Esophagus mucosa (tissue), 1 donor: ENCODE results near the gene SIRT1. TPM values are rescaled to one million over a fixed set of nuclear protein-coding genes. Genes with fewer than 3 reads are reported as not detected.
"Not testable (repeated sequence)": the region's sequence is repeated elsewhere in the genome, so short reads cannot be mapped to it uniquely, and the experiment has no call there.

Experiments
- ATAC-seq: fragments of 200-7000 bp; cut with Tn5 transposase; one replicate; pipeline ENCODE4 v1.9.1; 2020
- total RNA-seq: library from RNA; stranded (reverse); gene quantifications from one replicate; pipeline ENCODE4 v1.2.4, GENCODE V29; 2023
- donor health status: DM: yes; HTN: yes; CAD: no.

Gene SIRT1
- total RNA-seq, 1 donor from 2014 or later = 10.2 TPM

DNA sequence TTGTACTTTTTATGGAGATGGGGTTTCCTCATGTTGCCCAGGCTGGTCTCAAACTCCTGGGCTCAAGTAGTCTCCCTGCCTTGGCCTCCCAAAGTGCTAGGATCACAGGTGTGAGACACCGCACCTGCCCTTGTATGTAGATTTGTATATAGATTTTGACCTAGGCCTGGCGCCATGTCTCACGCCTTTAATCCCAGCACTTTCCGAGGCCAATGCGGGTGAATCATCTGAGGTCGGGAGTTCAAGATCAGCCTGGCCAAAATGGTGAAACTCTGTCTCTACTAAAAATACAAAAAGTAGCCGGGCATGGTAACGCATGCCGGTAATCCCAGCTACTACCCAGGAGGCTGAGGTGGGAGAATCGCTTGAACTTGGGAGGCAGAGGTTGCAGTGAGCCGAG lies 7.0 kb upstream of the SIRT1 start:
- ATAC-seq = not testable (repeated sequence)

DNA sequence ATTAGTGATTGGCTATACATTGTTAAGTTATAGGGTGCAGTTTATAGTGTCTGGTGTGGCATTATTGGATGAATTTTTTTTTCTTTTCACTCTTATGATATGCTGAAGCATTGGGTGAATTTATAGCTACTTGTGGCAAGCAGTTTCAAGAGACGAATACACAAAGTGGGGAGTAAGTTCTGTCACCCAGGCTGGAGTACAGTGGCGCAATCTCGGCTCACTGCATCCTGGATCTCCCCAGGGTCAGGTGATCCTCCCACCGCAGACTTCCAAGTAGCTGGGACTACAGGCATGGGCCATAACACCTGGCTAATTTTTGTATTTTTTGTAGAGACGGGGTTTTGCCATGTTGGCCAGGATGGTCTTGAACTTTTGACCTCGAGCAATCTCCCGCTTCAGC lies 6.3 kb upstream of the SIRT1 start:
- ATAC-seq = no peak

DNA sequence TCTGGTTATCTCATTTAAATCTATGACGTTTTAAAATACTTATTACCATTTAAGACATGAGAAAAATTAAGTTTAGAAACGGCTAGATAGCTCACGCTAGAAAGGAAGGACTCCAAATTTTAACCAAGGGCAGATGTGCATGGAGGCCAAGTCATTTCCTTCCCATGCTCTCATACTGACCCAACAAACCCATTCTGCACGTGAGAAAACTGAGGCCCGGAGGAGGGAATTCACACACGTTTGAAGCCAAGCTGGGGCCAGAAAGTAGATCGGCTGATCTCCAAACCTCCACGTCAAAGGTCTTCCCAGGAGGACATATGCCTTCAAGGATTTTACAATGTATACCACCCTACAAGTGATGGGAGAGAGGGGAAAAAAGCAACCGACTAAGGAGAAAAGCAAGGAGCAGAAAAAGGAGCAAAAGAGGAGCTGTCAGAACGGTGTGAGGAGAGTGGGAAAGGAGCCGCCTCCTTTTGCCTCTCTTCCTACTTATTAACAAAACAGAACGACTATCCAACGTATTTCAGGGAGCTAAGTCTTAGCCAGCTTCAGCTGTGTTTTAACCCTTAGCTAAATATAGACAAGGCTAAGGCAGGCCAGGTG lies 645 bp upstream of the SIRT1 start:
- ATAC-seq = peak; percentile 48

DNA sequence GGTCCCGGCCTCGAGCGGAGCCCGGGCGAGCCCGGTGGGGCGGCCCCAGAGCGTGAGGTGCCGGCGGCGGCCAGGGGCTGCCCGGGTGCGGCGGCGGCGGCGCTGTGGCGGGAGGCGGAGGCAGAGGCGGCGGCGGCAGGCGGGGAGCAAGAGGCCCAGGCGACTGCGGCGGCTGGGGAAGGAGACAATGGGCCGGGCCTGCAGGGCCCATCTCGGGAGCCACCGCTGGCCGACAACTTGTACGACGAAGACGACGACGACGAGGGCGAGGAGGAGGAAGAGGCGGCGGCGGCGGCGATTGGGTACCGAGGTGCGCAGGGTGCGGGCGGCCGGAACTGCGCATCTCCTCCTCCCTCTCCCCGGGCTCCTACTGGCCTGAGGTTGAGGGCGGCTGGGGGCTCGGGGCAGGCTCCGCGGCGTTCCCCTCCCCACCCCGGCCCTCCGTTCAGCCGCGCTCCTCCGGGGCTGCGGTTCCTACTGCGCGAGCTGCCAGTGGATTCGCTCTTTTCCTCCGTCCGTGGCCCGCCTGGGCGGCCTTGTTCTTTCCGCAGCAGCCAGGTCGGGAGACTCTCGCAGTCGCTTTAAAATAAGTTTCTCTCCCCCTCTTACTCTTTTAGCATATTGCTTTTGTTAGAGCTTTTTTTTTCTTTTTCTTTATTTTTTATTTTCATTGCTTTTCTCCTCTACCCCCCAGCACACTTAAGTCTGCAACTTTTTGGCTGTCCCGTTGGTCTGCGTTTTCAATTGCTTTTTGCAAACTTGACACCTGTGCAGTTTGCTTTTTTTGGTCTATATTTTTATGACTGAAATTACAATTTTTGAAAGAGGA lies 600 bp downstream of the SIRT1 start:
- peak; percentile 87 for ATAC-seq

GRCh38 chr10:67893637-67894036 lies 9.2 kb downstream of the SIRT1 start:
- no peak for ATAC-seq

DNA sequence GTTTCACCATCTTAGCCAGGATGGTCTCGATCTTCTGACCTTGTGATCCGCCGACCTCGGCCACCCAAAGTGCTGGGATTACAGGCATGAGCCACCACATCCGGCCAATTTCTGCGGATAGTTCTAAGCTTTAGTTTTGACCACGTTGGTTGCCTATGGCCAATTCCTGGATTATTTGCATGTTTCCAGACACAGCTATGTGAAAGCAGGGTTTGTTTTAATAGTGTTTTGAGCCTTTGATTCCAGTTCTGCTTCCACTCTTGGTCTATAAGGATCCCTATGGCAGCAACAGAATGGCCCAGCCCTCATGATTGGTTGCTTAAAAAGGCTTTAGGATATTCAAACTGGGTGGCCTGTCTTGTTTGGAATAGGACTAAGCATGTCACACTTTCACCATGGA lies 19.1 kb downstream of the SIRT1 start:
- ATAC-seq = no peak

- no peak for ATAC-seq
Observed at GRCh38 chr10:67912331-67912946, 28.0 kb downstream of the SIRT1 start.

- no peak for ATAC-seq
Observed at GRCh38 chr10:67914777-67915340, 30.4 kb downstream of the SIRT1 start.

- no peak for ATAC-seq
Observed at GRCh38 chr10:67917169-67917568, 32.7 kb downstream of the SIRT1 start.

- no peak for ATAC-seq
Observed at GRCh38 chr10:67917679-67918078, 33.2 kb downstream of the SIRT1 start.

- ATAC-seq = no peak
Observed at GRCh38 chr10:67921065-67921464, 36.6 kb downstream of the SIRT1 start.

- ATAC-seq = no peak
Observed at GRCh38 chr10:67923551-67923950, 39.1 kb downstream of the SIRT1 start.

GRCh38 chr10:67924136-67924535 lies 39.7 kb downstream of the SIRT1 start:
- no peak for ATAC-seq

DNA sequence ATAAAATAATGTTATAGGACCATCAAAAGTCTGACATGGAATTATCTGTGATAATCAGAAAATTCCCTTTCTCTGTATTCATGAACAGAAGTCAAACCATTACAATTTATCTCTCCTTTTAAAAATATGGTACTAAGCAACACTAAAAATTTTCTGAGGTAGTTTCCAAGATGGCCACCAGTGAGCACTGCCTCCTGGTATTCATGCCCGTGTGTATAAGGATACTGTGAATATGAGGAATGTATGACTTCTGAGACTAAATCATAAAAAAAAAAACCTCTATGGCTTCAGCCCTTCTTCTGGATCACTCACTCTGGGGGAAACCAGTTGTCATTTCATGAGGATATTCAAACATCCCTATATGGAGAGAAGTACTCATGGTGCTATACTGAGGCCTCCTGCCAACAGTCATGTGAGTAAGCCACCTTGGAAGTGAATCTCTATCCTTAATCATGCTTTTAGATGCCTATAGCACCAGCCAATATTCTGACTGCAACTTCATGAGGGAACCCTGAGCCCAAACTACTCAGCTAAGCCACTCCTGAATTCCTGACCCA lies 41.1 kb downstream of the SIRT1 start:
- no peak for ATAC-seq

- no peak for ATAC-seq
Observed at GRCh38 chr10:67926951-67927350, 42.5 kb downstream of the SIRT1 start.

- ATAC-seq = no peak
Observed at GRCh38 chr10:67933199-67933598, 48.7 kb downstream of the SIRT1 start.

DNA sequence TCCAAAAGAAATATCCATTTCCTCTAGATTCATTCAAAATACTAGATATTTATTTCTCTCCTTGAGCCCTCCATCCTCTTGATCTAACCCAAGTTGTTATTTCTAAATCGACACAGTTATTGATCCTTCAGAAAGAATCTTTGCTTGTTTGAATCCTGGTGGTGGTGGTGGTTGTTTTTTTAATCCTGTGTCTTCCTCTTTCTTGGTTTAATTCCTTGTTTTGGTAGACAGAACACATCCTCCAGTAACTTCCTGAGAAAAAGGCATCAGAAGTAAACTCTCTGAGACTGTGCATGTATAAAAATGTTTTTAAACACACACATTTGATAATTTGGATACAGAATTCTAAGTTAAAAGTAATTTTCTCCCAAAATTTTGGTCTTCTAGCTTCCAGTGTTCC lies 49.9 kb downstream of the SIRT1 start:
- ATAC-seq = no peak

DNA sequence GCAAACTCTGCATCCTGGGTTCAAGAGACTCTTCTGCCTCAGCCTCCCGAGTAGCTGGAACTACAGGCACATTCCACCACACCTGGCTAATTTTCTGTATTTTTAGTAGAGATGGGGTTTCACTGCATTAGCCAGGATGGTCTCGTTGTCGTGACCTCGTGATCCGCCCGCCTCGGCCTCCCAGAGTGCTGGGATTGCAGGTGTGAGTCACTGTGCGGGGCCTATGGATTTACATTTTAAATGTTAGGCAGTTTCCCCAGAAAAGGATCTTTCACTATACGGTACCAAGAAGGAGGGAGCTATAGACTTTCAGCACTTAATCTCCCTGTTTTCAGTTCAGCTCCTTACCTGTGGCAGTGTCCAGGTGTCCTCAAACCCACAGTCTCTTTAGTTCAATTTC lies 50.8 kb downstream of the SIRT1 start:
- no peak for ATAC-seq

- ATAC-seq = no peak
Observed at GRCh38 chr10:67936416-67936815, 52.0 kb downstream of the SIRT1 start.

- ATAC-seq = no peak
Observed at GRCh38 chr10:67943917-67944316, 59.5 kb downstream of the SIRT1 start.

DNA sequence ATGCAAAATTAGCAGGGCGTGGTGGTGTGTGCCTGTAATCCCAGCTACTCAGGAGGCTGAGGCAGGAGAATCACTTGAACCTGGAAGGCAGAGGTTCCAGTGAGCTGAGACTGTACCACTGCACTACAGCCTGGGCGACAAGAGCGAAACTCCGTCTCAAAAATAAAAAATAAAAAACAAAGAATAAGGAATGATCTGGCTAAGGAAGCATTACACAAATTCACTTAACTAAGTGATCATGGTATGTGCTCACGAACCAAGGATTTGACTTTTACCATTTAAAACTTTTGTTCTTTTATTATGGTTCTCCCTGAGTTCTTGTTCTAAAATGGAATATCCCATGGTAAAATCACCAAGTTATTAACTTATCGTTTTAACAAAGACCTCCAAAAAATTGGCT lies 71.2 kb downstream of the SIRT1 start:
- no peak for ATAC-seq

GRCh38 chr10:67959839-67960476 lies 75.5 kb downstream of the SIRT1 start:
- ATAC-seq = peak; percentile 25

DNA sequence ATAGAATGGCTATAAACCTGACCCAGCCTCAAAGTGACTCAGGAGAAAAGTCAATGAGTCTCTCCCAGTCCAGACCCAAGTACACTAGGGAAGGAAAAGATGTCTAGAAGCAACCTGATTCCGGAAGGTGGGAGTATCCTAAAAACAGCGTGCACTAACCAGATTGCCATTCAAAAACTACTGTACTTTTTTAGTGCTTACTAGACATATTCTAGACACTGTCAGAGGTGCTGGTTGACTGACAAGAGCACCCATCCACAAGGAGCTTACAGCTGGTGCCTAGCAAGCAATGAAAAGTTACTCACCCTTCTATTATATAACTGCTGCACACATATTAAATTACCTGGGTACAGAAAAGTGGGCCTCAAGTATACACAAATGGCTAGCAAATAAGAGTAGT lies 81.0 kb downstream of the SIRT1 start:
- ATAC-seq = no peak
